Stimulated activated naive CD4-positive, alpha-beta T cell treated with Interleukin-2 at 50 U/mL for 16 hours (primary cell): ENCODE results near the gene CSTF1.
"Not testable (repeated sequence)": the region's sequence is repeated elsewhere in the genome, so short reads cannot be mapped to it uniquely, and the experiment has no call there.

ENCODE experiments used
- DNase-seq: peaks from one replicate; lab custom pipeline; 2025; lab: John Stamatoyannopoulos, UW

CSTF1 gene

GRCh38 chr20:56369179-56369578, 23.3 kb upstream of the CSTF1 start:
- no peak for DNase-seq

GRCh38 chr20:56371977-56372376, 20.5 kb upstream of the CSTF1 start:
- DNase-seq, result no peak

GRCh38 chr20:56372850-56373249, 19.6 kb upstream of the CSTF1 start:
- DNase-seq, result no peak

- DNase-seq, result no peak
Measured at GRCh38 chr20:56373942-56374341, 18.5 kb upstream of the CSTF1 start.

- DNase-seq, result no peak
Measured at GRCh38 chr20:56376331-56376730, 16.1 kb upstream of the CSTF1 start.

- no peak for DNase-seq
Measured at GRCh38 chr20:56378386-56378785, 14.1 kb upstream of the CSTF1 start.

GRCh38 chr20:56380375-56380774, 12.1 kb upstream of the CSTF1 start:
- DNase-seq, result no peak

GRCh38 chr20:56381501-56381900, 10.9 kb upstream of the CSTF1 start:
- no peak for DNase-seq

- DNase-seq, result no peak
Measured at GRCh38 chr20:56382696-56383095, 9.7 kb upstream of the CSTF1 start.

- no peak for DNase-seq
Measured at GRCh38 chr20:56383334-56383733, 9.1 kb upstream of the CSTF1 start.

- no peak for DNase-seq
Measured at GRCh38 chr20:56385130-56385529, 7.3 kb upstream of the CSTF1 start.

- no peak for DNase-seq
Measured at GRCh38 chr20:56386219-56386618, 6.2 kb upstream of the CSTF1 start.

GRCh38 chr20:56388882-56389281, 3.6 kb upstream of the CSTF1 start:
- no peak for DNase-seq

- no peak for DNase-seq
Measured at GRCh38 chr20:56389807-56390206, 2.6 kb upstream of the CSTF1 start.

GRCh38 chr20:56390396-56390795, 2.0 kb upstream of the CSTF1 start:
- not testable (repeated sequence) for DNase-seq

GRCh38 chr20:56391037-56391436, 1.4 kb upstream of the CSTF1 start:
- DNase-seq, result no peak

GRCh38 chr20:56391596-56392131, 781 bp upstream of the CSTF1 start:
- DNase-seq, result peak; percentile 39

GRCh38 chr20:56392881-56393482, 537 bp downstream of the CSTF1 start:
- DNase-seq, result no peak

- DNase-seq, result no peak
Measured at GRCh38 chr20:56393653-56394052, 1.2 kb downstream of the CSTF1 start.

- DNase-seq, result no peak
Measured at GRCh38 chr20:56395166-56395565, 2.7 kb downstream of the CSTF1 start.

- DNase-seq, result peak; percentile 54
Measured at GRCh38 chr20:56400001-56400640, 7.7 kb downstream of the CSTF1 start.

- DNase-seq, result no peak
Measured at GRCh38 chr20:56403465-56403864, 11.0 kb downstream of the CSTF1 start.

GRCh38 chr20:56405356-56405755, 12.9 kb downstream of the CSTF1 start:
- not testable (repeated sequence) for DNase-seq

- DNase-seq, result no peak
Measured at GRCh38 chr20:56406910-56407309, 14.5 kb downstream of the CSTF1 start.
